Neural progenitor cell (in vitro differentiated cells): ENCODE data around the gene ATP11C.

Source experiments
- CTCF ChIP-seq: fragments of 200-600 bp; sonication (generic); IDR thresholded peaks from 2 replicates; pipeline ENCODE4 v1.5.1; 2017; ENCODE audit warnings: antibody characterized with exemption, mild to moderate bottlenecking
- EZH2phosphoT487 ChIP-seq: fragments of 200-600 bp; sonication (generic); IDR thresholded peaks from 2 replicates; pipeline ENCODE4 v1.6.1; 2017; ENCODE audit warnings: antibody characterized with exemption

- TF ChIP-seq CTCF (no peak), EZH2phosphoT487 (no peak)
Measured at GRCh38 chrX:139762400-139763183, 170.3 kb downstream of the ATP11C start.
